ENCODE results near the gene ACOXL. TPM values are rescaled to one million over a fixed set of nuclear protein-coding genes. Genes with fewer than 3 reads are reported as not detected.

The ACOXL gene
- polyA plus RNA-seq, 3 donors: 0.35 TPM; not detected in 2

DNA sequence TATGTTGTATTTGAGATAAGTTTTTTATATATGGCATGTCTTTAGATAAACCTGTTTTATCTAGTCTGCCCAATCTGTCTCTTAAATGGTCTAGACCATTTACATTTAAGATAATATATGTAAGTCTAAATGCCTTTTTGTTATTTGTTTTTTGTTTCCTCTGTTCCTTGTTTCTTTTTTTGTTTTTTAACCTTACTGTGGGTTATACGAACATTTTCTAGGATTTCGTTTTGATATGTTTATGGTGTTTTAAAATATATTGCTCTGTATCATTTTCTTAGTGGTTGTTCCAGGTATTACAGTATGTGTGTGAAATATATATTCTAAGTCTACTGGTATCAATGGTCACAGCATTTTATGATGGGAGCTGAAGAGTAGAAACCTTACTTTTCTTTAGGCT, 401.7 kb downstream of the ACOXL start:
- Histone ChIP-seq H3K27ac (ENCODE audit: low read depth in 1 of 2, low read length in 2 of 2) (no peak overlapping the region), H3K4me2 (replicated peaks; ENCODE audit: extremely low read depth, low read length, poor library complexity, severe bottlenecking) (no peak overlapping the region), H3K4me1 (ENCODE audit: control insufficient read depth in 1 of 2, insufficient read depth in 2 of 2, low read length in 2 of 2) (no peaks in the 10 kb centered on the region), H4K20me1 (ENCODE audit: insufficient read depth, low read length) (peaks cover 98% of the 10 kb centered on the region), H3K4me3 (replicated peaks in 1 of 3; ENCODE audit: low read depth in 2 of 3, low read length in 3 of 3) (no peak overlapping the region), H3K9ac (ENCODE audit: insufficient read depth, low read length, poor library complexity, severe bottlenecking) (no peak overlapping the region), H3K9me3 (replicated peaks in 1 of 2; ENCODE audit: control insufficient read depth in 1 of 2, insufficient read depth in 1 of 2, low read length in 2 of 2) (no peaks in the 10 kb centered on the region), H3K36me3 (replicated peaks in 1 of 2; ENCODE audit: control insufficient read depth in 1 of 2, insufficient read depth in 2 of 2, low read length in 2 of 2) (peaks cover 39 to 75% of the 10 kb centered on the region in 2 donors), H3K27me3 (ENCODE audit: control insufficient read depth in 2 of 2, insufficient read depth in 2 of 2, low read length in 2 of 2) (no peaks in the 10 kb centered on the region), H2AFZ (ENCODE audit: insufficient read depth, low read depth, low read length, poor library complexity, severe bottlenecking) (no peak overlapping the region), H3K79me2 (ENCODE audit: insufficient read depth, low read length) (peaks cover 57% of the 10 kb centered on the region)
- no peak for DNase-seq
- Mint-ChIP-seq H3K9me3 (no peaks in the 10 kb centered on the region), H3K36me3 (peaks cover 78% of the 10 kb centered on the region in 2 donors), H3K4me1 (peaks cover 16% of the 10 kb centered on the region), H3K27me3 (ENCODE audit: low read depth in 3 of 3) (no peaks in the 10 kb centered on the region), H3K4me3 (no peak overlapping the region), H3K27ac (no peak overlapping the region)
- no CpG with 5 or more reads among the region's 2 CpGs for WGBS (ENCODE audit: insufficient coverage)
- TF ChIP-seq, protein P1, sequence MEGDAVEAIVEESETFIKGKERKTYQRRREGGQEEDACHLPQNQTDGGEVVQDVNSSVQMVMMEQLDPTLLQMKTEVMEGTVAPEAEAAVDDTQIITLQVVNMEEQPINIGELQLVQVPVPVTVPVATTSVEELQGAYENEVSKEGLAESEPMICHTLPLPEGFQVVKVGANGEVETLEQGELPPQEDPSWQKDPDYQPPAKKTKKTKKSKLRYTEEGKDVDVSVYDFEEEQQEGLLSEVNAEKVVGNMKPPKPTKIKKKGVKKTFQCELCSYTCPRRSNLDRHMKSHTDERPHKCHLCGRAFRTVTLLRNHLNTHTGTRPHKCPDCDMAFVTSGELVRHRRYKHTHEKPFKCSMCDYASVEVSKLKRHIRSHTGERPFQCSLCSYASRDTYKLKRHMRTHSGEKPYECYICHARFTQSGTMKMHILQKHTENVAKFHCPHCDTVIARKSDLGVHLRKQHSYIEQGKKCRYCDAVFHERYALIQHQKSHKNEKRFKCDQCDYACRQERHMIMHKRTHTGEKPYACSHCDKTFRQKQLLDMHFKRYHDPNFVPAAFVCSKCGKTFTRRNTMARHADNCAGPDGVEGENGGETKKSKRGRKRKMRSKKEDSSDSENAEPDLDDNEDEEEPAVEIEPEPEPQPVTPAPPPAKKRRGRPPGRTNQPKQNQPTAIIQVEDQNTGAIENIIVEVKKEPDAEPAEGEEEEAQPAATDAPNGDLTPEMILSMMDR (IDR thresholded peaks at IDR 0.05): peak; percentile 70
- intact Hi-C loops (cut with micrococcal nuclease): no loop called here

DNA sequence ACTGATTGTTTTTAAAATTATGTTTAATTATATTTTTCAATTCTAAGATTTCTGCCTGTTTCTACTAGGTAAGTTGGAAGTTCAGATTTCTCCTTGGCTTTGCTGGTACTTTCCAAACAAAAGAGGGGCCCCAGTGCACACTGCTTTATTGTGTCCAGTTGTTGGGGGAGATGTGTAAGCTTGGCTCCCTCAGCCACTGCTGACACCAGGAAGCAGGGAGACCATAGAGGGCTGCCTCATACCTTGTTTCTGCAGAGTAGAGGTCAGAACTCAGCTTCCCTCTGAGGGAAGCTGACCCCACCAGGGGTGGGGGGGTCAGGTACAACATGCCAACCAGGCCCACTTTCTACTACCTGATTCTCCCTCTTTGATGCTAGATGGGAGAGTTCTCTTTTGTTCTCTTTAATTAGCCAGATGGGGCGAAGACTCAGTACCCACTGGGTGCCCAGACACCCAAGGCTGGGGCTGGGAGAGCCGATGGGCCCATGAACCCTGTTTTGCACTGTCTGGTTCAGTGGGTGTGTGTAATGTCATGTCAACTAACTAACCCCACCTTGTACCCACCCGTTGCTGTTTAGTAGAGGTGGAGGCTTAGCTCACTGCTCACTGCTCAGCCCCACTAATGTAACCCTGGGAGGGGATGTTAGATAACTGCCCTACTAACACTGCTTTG, 403.0 kb downstream of the ACOXL start:
- Histone ChIP-seq H3K79me2 (ENCODE audit: insufficient read depth, low read length) (peaks cover 52% of the 10 kb centered on the region), H3K4me3 (replicated peaks in 1 of 3; ENCODE audit: low read depth in 2 of 3, low read length in 3 of 3) (no peak overlapping the region), H4K20me1 (ENCODE audit: insufficient read depth, low read length) (peaks cover 98% of the 10 kb centered on the region), H3K27me3 (ENCODE audit: control insufficient read depth in 2 of 2, insufficient read depth in 2 of 2, low read length in 2 of 2) (no peaks in the 10 kb centered on the region), H3K4me2 (replicated peaks; ENCODE audit: extremely low read depth, low read length, poor library complexity, severe bottlenecking) (no peak overlapping the region), H3K4me1 (ENCODE audit: control insufficient read depth in 1 of 2, insufficient read depth in 2 of 2, low read length in 2 of 2) (no peaks in the 10 kb centered on the region), H3K9ac (ENCODE audit: insufficient read depth, low read length, poor library complexity, severe bottlenecking) (no peak overlapping the region), H3K36me3 (replicated peaks in 1 of 2; ENCODE audit: control insufficient read depth in 1 of 2, insufficient read depth in 2 of 2, low read length in 2 of 2) (peaks cover 46 to 76% of the 10 kb centered on the region in 2 donors), H3K27ac (ENCODE audit: low read depth in 1 of 2, low read length in 2 of 2) (no peak overlapping the region), H3K9me3 (replicated peaks in 1 of 2; ENCODE audit: control insufficient read depth in 1 of 2, insufficient read depth in 1 of 2, low read length in 2 of 2) (no peaks in the 10 kb centered on the region), H2AFZ (ENCODE audit: insufficient read depth, low read depth, low read length, poor library complexity, severe bottlenecking) (no peak overlapping the region)
- Mint-ChIP-seq H3K36me3 (peaks cover 80 to 81% of the 10 kb centered on the region in 2 donors), H3K27me3 (ENCODE audit: low read depth in 3 of 3) (no peaks in the 10 kb centered on the region), H3K4me1 (peaks cover 11% of the 10 kb centered on the region), H3K4me3 (no peak overlapping the region), H3K9me3 (peaks cover 0 to under 1% (median 0%) of the 10 kb centered on the region in 7 donors), H3K27ac (peak overlapping the region in 2 of 7 donors; percentile 23 to 51)
- intact Hi-C loops (cut with micrococcal nuclease): no loop called here
- DNase-seq: no peak
- WGBS (ENCODE audit: insufficient coverage): no CpG with 5 or more reads among the region's 3 CpGs
- TF ChIP-seq, protein P1 (IDR thresholded peaks at IDR 0.05): no peak
